22Rv1 (cell line): Measurements from ENCODE around the gene UBASH3A.

Experiments
- H3K27ac ChIP-seq: fragments of 450-650 bp; 2 replicates; pipeline ENCODE4 v1.5.1; 2017
- CTCF ChIP-seq: fragments of 450-650 bp; IDR thresholded peaks from 2 replicates; pipeline ENCODE4 v1.5.1; 2017; ENCODE audit warnings: mild to moderate bottlenecking
- ZFX ChIP-seq: fragments of 450-650 bp; IDR thresholded peaks from 2 replicates; pipeline ENCODE4 v1.6.1; 2017; ENCODE audit warnings: antibody characterized with exemption, borderline replicate concordance

UBASH3A gene

GRCh38 chr21:42486072-42486471, 82.4 kb downstream of the UBASH3A start:
- H3K27ac ChIP-seq = no peak overlapping the region
- TF ChIP-seq ZFX = no peak
- no peak for TF ChIP-seq CTCF

GRCh38 chr21:42486531-42486930, 82.8 kb downstream of the UBASH3A start:
- H3K27ac ChIP-seq = no peak overlapping the region
- no peak for TF ChIP-seq ZFX
- no peak for TF ChIP-seq CTCF

- no peak for TF ChIP-seq ZFX
- no peak for TF ChIP-seq CTCF
- H3K27ac ChIP-seq = no peak overlapping the region
Observed at GRCh38 chr21:42489006-42489563, 85.4 kb downstream of the UBASH3A start.

GRCh38 chr21:42489991-42490390, 86.3 kb downstream of the UBASH3A start:
- TF ChIP-seq CTCF = no peak
- TF ChIP-seq ZFX = no peak
- H3K27ac ChIP-seq = no peak overlapping the region

- TF ChIP-seq ZFX (no peak), CTCF (no peak)
- H3K27ac ChIP-seq = no peak overlapping the region
Observed at GRCh38 chr21:42490720-42491119, 87.0 kb downstream of the UBASH3A start.

- TF ChIP-seq CTCF = no peak
- TF ChIP-seq ZFX = no peak
- no peak overlapping the region for H3K27ac ChIP-seq
Observed at GRCh38 chr21:42491328-42491727, 87.6 kb downstream of the UBASH3A start.

- no peak for TF ChIP-seq CTCF
- no peak overlapping the region for H3K27ac ChIP-seq
Observed at GRCh38 chr21:42492201-42492600, 88.5 kb downstream of the UBASH3A start.
